GM19438 (cell line): ENCODE results near the gene MAD1L1.

Source experiments
- ATAC-seq: cut with Tn5 transposase; IDR thresholded peaks from one replicate; pipeline ENCODE4 v1.9.1; 2021; ENCODE audit warnings: low read depth; ENCODE audit not compliant: unreplicated experiment

The MAD1L1 gene

GRCh38 chr7:1897861-1898627, 334.7 kb downstream of the MAD1L1 start:
- no peak for ATAC-seq

- no peak for ATAC-seq
Measured at GRCh38 chr7:1897076-1897860, 335.5 kb downstream of the MAD1L1 start.

- no peak for ATAC-seq
Measured at GRCh38 chr7:1895664-1896515, 336.9 kb downstream of the MAD1L1 start.

GRCh38 chr7:1894906-1895663, 337.7 kb downstream of the MAD1L1 start:
- no peak for ATAC-seq

GRCh38 chr7:1894313-1894900, 338.3 kb downstream of the MAD1L1 start:
- ATAC-seq, result no peak

GRCh38 chr7:1893451-1893850, 339.3 kb downstream of the MAD1L1 start:
- no peak for ATAC-seq

- no peak for ATAC-seq
Measured at GRCh38 chr7:1893036-1893435, 339.7 kb downstream of the MAD1L1 start.

- no peak for ATAC-seq
Measured at GRCh38 chr7:1892011-1892965, 340.5 kb downstream of the MAD1L1 start.

GRCh38 chr7:1890289-1891235, 342.2 kb downstream of the MAD1L1 start:
- no peak for ATAC-seq

GRCh38 chr7:1889556-1890181, 343.1 kb downstream of the MAD1L1 start:
- no peak for ATAC-seq

GRCh38 chr7:1889091-1889490, 343.7 kb downstream of the MAD1L1 start:
- no peak for ATAC-seq

GRCh38 chr7:1888425-1888824, 344.3 kb downstream of the MAD1L1 start:
- ATAC-seq, result no peak

GRCh38 chr7:1887251-1887650, 345.5 kb downstream of the MAD1L1 start:
- no peak for ATAC-seq

- no peak for ATAC-seq
Measured at GRCh38 chr7:1886361-1887064, 346.2 kb downstream of the MAD1L1 start.

GRCh38 chr7:1885465-1886226, 347.1 kb downstream of the MAD1L1 start:
- ATAC-seq, result no peak
